Hypothalamus (tissue), 51 donors: ENCODE data around the gene CHM.
"Not testable (repeated sequence)": the region's sequence is repeated elsewhere in the genome, so short reads cannot be mapped to it uniquely, and the experiment has no call there.

Experiments used
- DNase-seq, 51 donors: peaks; one replicate each; lab custom pipeline; 2025; lab: John Stamatoyannopoulos, UW

Gene CHM

GRCh38 chrX:86047174-86047935 lies at the start of gene CHM:
CHM (minus strand) TSS chrX:86047558; CDS start chrX:86047532, 26 bp downstream.
- DNase-seq = no peak

GRCh38 chrX:86078650-86079049 lies 31.3 kb upstream of the CHM start:
- DNase-seq = no peak

GRCh38 chrX:86066998-86067397 lies 19.6 kb upstream of the CHM start:
- no peak for DNase-seq

- no peak for DNase-seq
These were observed 14.0 kb upstream of the CHM start for GRCh38 chrX:86061407-86061806.

GRCh38 chrX:86051741-86052140 lies 4.4 kb upstream of the CHM start:
- DNase-seq = no peak

GRCh38 chrX:86047936-86048280 lies 550 bp upstream of the CHM start:
- no peak for DNase-seq

- no peak for DNase-seq
These were observed 3.1 kb downstream of the CHM start for GRCh38 chrX:86044216-86044615.

- no peak for DNase-seq
These were observed 7.5 kb downstream of the CHM start for GRCh38 chrX:86039625-86040568.

- no peak for DNase-seq
These were observed 14.0 kb downstream of the CHM start for GRCh38 chrX:86033385-86033784.

- DNase-seq = no peak
These were observed 18.7 kb downstream of the CHM start for GRCh38 chrX:86028681-86029080.

GRCh38 chrX:86023811-86024210 lies 23.5 kb downstream of the CHM start:
- no peak for DNase-seq

- no peak for DNase-seq
These were observed 25.6 kb downstream of the CHM start for GRCh38 chrX:86021652-86022289.

- no peak for DNase-seq
These were observed 31.2 kb downstream of the CHM start for GRCh38 chrX:86016139-86016538.

GRCh38 chrX:86014959-86015358 lies 32.4 kb downstream of the CHM start:
- DNase-seq = not testable (repeated sequence)

- no peak for DNase-seq
These were observed 32.9 kb downstream of the CHM start for GRCh38 chrX:86014421-86014820.

- no peak for DNase-seq
These were observed 33.6 kb downstream of the CHM start for GRCh38 chrX:86013792-86014191.

- no peak for DNase-seq
These were observed 35.2 kb downstream of the CHM start for GRCh38 chrX:86012188-86012587.

GRCh38 chrX:86009803-86010202 lies 37.6 kb downstream of the CHM start:
- DNase-seq = not testable (repeated sequence)

- not testable (repeated sequence) for DNase-seq
These were observed 39.5 kb downstream of the CHM start for GRCh38 chrX:86007891-86008290.

GRCh38 chrX:86002076-86002896 lies 45.1 kb downstream of the CHM start:
- no peak for DNase-seq
